Measurements from ENCODE around the gene GALNT18.

Gene GALNT18

DNA sequence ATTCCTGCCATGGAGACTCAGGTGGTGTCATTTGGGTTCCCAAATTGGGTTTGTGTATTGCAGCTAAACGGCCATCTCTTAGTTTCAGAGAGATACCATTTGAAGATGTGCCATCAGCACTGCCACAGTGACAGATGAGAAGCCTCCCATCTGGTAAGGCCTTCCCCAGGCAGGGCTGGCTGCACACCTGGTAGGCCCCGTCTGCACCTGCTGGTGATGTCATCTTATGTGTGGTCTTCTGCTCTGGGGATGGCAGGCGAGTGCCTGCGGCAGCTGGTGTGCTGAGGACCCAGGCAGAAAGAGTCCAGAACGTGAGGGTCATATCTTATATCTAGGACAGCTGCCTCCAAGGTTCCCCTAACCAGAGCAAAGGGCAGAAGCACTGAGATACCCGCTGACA lies 369.4 kb downstream of the GALNT18 start:
- TF ChIP-seq, protein P1, sequence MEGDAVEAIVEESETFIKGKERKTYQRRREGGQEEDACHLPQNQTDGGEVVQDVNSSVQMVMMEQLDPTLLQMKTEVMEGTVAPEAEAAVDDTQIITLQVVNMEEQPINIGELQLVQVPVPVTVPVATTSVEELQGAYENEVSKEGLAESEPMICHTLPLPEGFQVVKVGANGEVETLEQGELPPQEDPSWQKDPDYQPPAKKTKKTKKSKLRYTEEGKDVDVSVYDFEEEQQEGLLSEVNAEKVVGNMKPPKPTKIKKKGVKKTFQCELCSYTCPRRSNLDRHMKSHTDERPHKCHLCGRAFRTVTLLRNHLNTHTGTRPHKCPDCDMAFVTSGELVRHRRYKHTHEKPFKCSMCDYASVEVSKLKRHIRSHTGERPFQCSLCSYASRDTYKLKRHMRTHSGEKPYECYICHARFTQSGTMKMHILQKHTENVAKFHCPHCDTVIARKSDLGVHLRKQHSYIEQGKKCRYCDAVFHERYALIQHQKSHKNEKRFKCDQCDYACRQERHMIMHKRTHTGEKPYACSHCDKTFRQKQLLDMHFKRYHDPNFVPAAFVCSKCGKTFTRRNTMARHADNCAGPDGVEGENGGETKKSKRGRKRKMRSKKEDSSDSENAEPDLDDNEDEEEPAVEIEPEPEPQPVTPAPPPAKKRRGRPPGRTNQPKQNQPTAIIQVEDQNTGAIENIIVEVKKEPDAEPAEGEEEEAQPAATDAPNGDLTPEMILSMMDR (IDR thresholded peaks at IDR 0.05; ENCODE audit: insufficient read depth, low read depth, low read length, missing control alignments), result no peak
- no peak for DNase-seq (ENCODE audit: low read depth)
- H3K4me3 ChIP-seq (ENCODE audit: low read length), result no peak overlapping the region

DNA sequence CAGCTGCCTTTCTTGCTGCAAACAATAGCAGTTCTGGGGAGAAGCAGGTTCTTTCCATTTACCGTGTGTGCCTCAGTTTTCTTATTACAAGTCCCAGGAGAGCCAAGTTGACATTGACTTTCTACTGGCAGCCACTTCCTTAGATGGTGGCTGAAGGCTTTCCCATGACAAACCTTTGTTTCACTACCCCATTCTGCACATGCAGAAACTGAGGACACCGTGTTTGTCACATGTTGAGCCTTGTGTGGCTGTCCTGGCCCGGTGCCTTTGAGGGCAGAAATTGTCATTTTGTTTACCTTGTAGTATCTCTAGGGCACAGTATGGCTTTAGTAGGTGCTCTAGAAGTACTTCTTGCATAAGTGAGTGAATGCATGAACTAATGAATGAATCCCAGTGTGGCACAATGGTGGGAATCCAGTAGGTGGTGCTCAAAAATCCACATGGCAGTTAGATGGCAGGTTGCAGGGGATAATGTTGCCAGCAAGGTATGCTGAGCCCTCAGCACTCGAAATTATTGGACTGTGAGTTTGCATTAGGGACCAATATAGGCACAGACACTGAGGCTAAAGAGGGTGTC lies 370.3 kb downstream of the GALNT18 start:
- no peak overlapping the region for H3K4me3 ChIP-seq (ENCODE audit: low read length)
- no peak for DNase-seq (ENCODE audit: low read depth)
- TF ChIP-seq, protein P1 (IDR thresholded peaks at IDR 0.05; ENCODE audit: insufficient read depth, low read depth, low read length, missing control alignments), result no peak

DNA sequence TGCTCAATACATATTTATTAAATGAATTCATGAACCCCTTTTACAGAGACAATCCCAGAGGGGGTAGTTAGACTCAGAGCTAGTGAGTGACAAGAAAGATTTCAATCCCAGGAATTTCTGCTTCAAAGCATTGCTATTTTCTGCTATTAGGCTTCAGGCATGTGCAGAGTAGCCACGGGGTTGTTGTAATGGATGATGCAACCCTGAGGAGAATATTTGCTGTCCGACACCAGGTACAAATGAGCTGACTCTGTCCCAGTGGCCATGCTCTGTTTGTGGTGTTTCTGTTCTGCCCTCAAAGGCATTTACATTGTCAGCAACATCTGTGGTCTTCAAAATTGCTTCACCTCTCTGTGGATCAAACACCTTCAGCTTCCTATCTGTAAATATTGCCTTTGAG lies 371.3 kb downstream of the GALNT18 start:
- TF ChIP-seq, protein P1 (IDR thresholded peaks at IDR 0.05; ENCODE audit: insufficient read depth, low read depth, low read length, missing control alignments), result no peak
- no peak for DNase-seq (ENCODE audit: low read depth)
- H3K4me3 ChIP-seq (ENCODE audit: low read length), result no peak overlapping the region

DNA sequence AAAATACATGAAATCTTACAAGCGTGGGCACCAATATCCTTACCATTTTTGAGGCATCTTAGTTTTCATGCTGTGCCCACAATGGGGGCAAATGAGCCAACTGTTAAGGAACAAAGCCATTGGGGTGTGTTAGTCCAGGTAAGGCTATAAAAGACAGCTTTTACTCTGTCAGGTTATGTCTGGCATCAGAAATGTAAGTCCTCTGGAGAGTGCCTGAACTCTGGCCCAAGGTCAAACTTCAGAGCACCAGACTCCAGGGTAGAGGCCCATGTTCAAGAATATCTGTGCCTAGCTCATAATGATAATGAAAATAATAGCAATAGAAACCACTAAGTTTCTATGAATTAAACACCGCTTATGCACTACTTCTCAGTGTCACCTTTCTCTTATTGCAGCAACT lies 374.2 kb downstream of the GALNT18 start:
- TF ChIP-seq, protein P1 (IDR thresholded peaks at IDR 0.05; ENCODE audit: insufficient read depth, low read depth, low read length, missing control alignments), result no peak
- H3K4me3 ChIP-seq (ENCODE audit: low read length), result no peak overlapping the region
- DNase-seq (ENCODE audit: low read depth), result no peak

DNA sequence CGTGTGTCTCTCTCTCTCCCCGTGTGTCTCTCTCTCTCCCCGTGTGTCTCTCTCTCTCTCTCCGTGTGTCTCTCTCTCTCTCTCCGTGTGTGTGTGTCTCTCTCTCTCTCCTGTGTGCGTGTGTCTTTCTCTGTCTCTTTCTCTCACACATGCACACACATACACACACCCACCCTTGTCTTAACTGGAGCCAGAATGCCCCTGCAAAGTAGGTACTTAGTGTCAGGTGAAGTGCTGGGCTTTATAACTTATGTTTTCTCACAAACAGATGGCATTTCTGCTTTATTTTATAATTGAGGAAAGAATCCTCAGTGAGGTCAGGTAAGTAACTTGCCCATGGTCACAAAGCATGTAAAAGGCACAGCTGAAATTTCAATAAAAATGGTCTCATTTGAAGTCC lies 374.7 kb downstream of the GALNT18 start:
- H3K4me3 ChIP-seq (ENCODE audit: low read length), result no peak overlapping the region
- TF ChIP-seq, protein P1 (IDR thresholded peaks at IDR 0.05; ENCODE audit: insufficient read depth, low read depth, low read length, missing control alignments), result no peak
- no peak for DNase-seq (ENCODE audit: low read depth)

DNA sequence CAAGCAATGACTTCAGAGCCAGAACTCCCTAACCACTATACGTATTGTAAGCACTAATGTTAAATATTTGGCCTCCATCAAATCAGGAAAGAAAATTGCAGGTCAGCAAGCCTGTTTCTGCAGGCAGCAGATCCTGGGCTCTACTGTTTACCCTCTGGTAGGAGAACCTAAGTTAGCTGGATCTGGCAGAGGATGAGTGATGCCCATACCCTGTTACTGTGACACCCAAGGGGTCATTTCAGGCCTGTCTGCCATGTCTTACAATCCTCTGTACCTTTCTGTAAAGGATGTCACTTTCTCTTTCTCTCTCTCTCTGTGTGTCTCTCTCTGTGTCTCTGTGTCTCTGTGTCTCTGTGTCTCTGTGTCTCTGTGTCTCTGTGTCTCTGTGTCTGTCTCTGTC lies 375.6 kb downstream of the GALNT18 start:
- TF ChIP-seq, protein P1 (IDR thresholded peaks at IDR 0.05; ENCODE audit: insufficient read depth, low read depth, low read length, missing control alignments), result no peak
- DNase-seq (ENCODE audit: low read depth), result no peak
- H3K4me3 ChIP-seq (ENCODE audit: low read length), result no peak overlapping the region

DNA sequence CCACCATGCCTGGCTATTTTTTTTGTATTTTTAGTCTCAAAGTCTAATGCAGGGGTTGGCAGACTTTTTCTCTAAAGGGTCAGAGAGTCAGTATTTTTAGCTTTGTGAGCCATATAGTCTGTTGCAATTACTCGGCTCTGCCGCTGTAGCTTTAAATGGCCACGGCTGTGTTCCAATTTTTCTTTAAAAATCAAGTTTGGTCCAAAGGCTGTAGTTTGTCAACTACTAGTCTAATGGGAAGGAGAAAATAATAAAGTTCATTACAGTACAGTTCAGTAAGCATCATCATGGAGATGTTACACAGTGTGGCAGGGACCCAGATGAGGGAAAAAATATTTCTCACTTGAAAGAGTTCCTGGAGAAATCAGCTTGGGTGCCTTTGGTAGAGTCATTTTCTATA lies 376.4 kb downstream of the GALNT18 start:
- TF ChIP-seq, protein P1 (IDR thresholded peaks at IDR 0.05; ENCODE audit: insufficient read depth, low read depth, low read length, missing control alignments), result no peak
- no peak for DNase-seq (ENCODE audit: low read depth)

More for the DNA sequence above, 376.4 kb downstream of the GALNT18 start:
- H3K4me3 ChIP-seq (ENCODE audit: low read length), result no peak overlapping the region

Measured in epithelial cell of esophagus (primary cell).